Gastroesophageal sphincter (tissue), 4 donors: ENCODE measurements around the gene TMEM267. TPM values are rescaled to one million over a fixed set of nuclear protein-coding genes. Genes with fewer than 3 reads are reported as not detected.

ENCODE experiments used
- ATAC-seq: fragments of 150-250 bp; one replicate; pipeline ENCODE4 v1.9.1; 2016; ENCODE audit warnings: mild to moderate bottlenecking, moderate library complexity
- H3K27ac ChIP-seq, 4 donors: fragments of 200-600 bp; sonication (generic) in 3 of 4; 1 replicate in 3 of 4; 2 replicates in 1 of 4; pipeline ENCODE4 v1.5.1; 2016 to 2019
- H3K27me3 ChIP-seq: fragments of 200-600 bp; sonication (generic); one replicate; pipeline ENCODE4 v1.5.1; 2019
- H3K36me3 ChIP-seq, 2 donors: fragments of 200-600 bp; sonication (generic); one replicate each; pipeline ENCODE4 v1.5.1; 2019; ENCODE audit warnings: control low read depth in 1 of 2
- H3K4me1 ChIP-seq, 3 donors: fragments of 200-600 bp; sonication (generic); 1 replicate in 2 of 3; 2 replicates in 1 of 3; pipeline ENCODE4 v1.5.1; 2016 to 2019; ENCODE audit warnings: control low read depth in 2 of 3
- H3K4me3 ChIP-seq, 2 donors: fragments of 200-600 bp; sonication (generic); one replicate each; pipeline ENCODE4 v1.5.1; 2019; ENCODE audit warnings: mild to moderate bottlenecking in 1 of 2, moderate library complexity in 1 of 2
- H3K9me3 ChIP-seq, 3 donors: fragments of 200-600 bp; sonication (generic); one replicate each; pipeline ENCODE4 v1.5.1; 2017 to 2019; ENCODE audit warnings: control low read depth in 2 of 3
- CTCF ChIP-seq, 4 experiments: fragments of 200-600 bp in 2 of 4; fragments of 450-650 bp in 2 of 4; sonication (generic) in 1 of 4; IDR thresholded peaks; one replicate each; pipeline ENCODE4 v1.5.1; 2017 to 2019; ENCODE audit warnings: antibody characterized with exemption in 4 of 4, mild to moderate bottlenecking in 2 of 4, moderate library complexity in 2 of 4
- EP300 ChIP-seq: sonication (generic); formaldehyde crosslinking; IDR thresholded peaks from one replicate; pipeline ENCODE4 v1.6.1; 2017; ENCODE audit warnings: antibody characterized with exemption, mild to moderate bottlenecking
- POLR2A ChIP-seq, 2 donors: fragments of 450-650 bp; IDR thresholded peaks; one replicate each; pipeline ENCODE4 v1.6.1; 2017; ENCODE audit warnings: antibody characterized with exemption in 2 of 2, mild to moderate bottlenecking in 2 of 2, moderate library complexity in 1 of 2
- POLR2AphosphoS5 ChIP-seq: sonication (generic); formaldehyde crosslinking; IDR thresholded peaks from one replicate; pipeline ENCODE4 v1.6.1; 2017; ENCODE audit warnings: antibody characterized with exemption
- WGBS, 2 donors: methylation state at CpG; one replicate each; pipeline ENCODE4 v1.1.5; 2018; ENCODE audit warnings: low coverage in 1 of 2; 5-methylcytosine and 5-hydroxymethylcytosine counted together
- total RNA-seq, 4 donors: library from RNA; depleted of rRNA; stranded (reverse); fragments of >200 nt; gene quantifications; one replicate each; pipeline ENCODE4 v1.1.0, GENCODE V29; 2016

Gene TMEM267
- total RNA-seq, 4 donors from 2014 or later = 9.6 to 13.0 (median 11.2) TPM

GRCh38 chr5:43422143-43422542 lies 61.5 kb downstream of the TMEM267 start:
- H3K36me3 ChIP-seq = no peaks in the 10 kb centered on the region
- H3K4me3 ChIP-seq = no peak overlapping the region
- H3K27ac ChIP-seq = peak overlapping the region in 3 of 4 donors; percentile 38 to 60 (median 59)
- TF ChIP-seq POLR2A (IDR thresholded peaks at IDR 0.05) (no peak), POLR2AphosphoS5 (peak; percentile 45)
- H3K4me1 ChIP-seq = peaks cover 0 to 16% (median 0%) of the 10 kb centered on the region in 3 donors
- ATAC-seq = peak; percentile 43
- WGBS, 2 donors = 11 to 13% methylated on average over 2 of the region's 2 CpGs
- no peaks in the 10 kb centered on the region for H3K9me3 ChIP-seq
- no peaks in the 10 kb centered on the region for H3K27me3 ChIP-seq

GRCh38 chr5:43421450-43422133 lies 62.1 kb downstream of the TMEM267 start:
- Histone ChIP-seq H3K9me3 (no peaks in the 10 kb centered on the region), H3K27ac (peak overlapping the region in 3 of 4 donors; percentile 38 to 60 (median 59)), H3K27me3 (no peaks in the 10 kb centered on the region), H3K36me3 (no peaks in the 10 kb centered on the region), H3K4me3 (no peak overlapping the region), H3K4me1 (peaks cover 0 to 16% (median 0%) of the 10 kb centered on the region in 3 donors)
- ATAC-seq = no peak
- TF ChIP-seq CTCF (IDR thresholded peaks at IDR 0.05) (no peak), EP300 (no peak), POLR2AphosphoS5 (no peak), POLR2A (IDR thresholded peaks at IDR 0.05) (no peak)
- WGBS, 2 donors = 60 to 64% methylated on average over 6 of the region's 7 CpGs

GRCh38 chr5:43420241-43420640 lies 63.4 kb downstream of the TMEM267 start:
- Histone ChIP-seq H3K4me3 (no peak overlapping the region), H3K9me3 (no peaks in the 10 kb centered on the region), H3K27ac (no peak overlapping the region), H3K27me3 (no peaks in the 10 kb centered on the region), H3K4me1 (peaks cover 0 to 16% (median 0%) of the 10 kb centered on the region in 3 donors), H3K36me3 (no peaks in the 10 kb centered on the region)
- ATAC-seq = no peak
- WGBS, 2 donors = 75 to 79% methylated on average over 2 to 4 of the region's 4 CpGs
- no peak for TF ChIP-seq CTCF (IDR thresholded peaks at IDR 0.05)
- TF ChIP-seq EP300 = no peak
- TF ChIP-seq POLR2A (IDR thresholded peaks at IDR 0.05) = no peak
- no peak for TF ChIP-seq POLR2AphosphoS5

- TF ChIP-seq EP300 (no peak), CTCF (IDR thresholded peaks at IDR 0.05) (no peak), POLR2A (IDR thresholded peaks at IDR 0.05) (no peak)
- peaks cover 0 to 16% (median 0%) of the 10 kb centered on the region in 3 donors for H3K4me1 ChIP-seq
- no peak for ATAC-seq
- H3K9me3 ChIP-seq = no peaks in the 10 kb centered on the region
- no peaks in the 10 kb centered on the region for H3K36me3 ChIP-seq
- H3K27me3 ChIP-seq = no peaks in the 10 kb centered on the region
- 92 to 100% methylated on average over 1 to 2 of the region's 2 CpGs for WGBS, 2 donors
- H3K4me3 ChIP-seq = no peak overlapping the region
- no peak overlapping the region for H3K27ac ChIP-seq
Observed at GRCh38 chr5:43418561-43418960, 65.1 kb downstream of the TMEM267 start.

GRCh38 chr5:43416803-43417394 lies 66.8 kb downstream of the TMEM267 start:
- Histone ChIP-seq H3K9me3 (no peaks in the 10 kb centered on the region), H3K27ac (no peak overlapping the region), H3K4me1 (peaks cover 0 to 9% (median 0%) of the 10 kb centered on the region in 3 donors), H3K4me3 (no peak overlapping the region), H3K36me3 (no peaks in the 10 kb centered on the region), H3K27me3 (no peaks in the 10 kb centered on the region)
- ATAC-seq = no peak
- 59 to 67% methylated on average over 2 to 3 of the region's 3 CpGs for WGBS, 2 donors
- TF ChIP-seq POLR2A (IDR thresholded peaks at IDR 0.05) (no peak), POLR2AphosphoS5 (no peak), CTCF (IDR thresholded peaks at IDR 0.05) (no peak), EP300 (no peak)
